ENCODE data around the gene STAM2.
"Not testable (repeated sequence)": the region's sequence is repeated elsewhere in the genome, so short reads cannot be mapped to it uniquely, and the experiment has no call there.

The STAM2 gene

DNA sequence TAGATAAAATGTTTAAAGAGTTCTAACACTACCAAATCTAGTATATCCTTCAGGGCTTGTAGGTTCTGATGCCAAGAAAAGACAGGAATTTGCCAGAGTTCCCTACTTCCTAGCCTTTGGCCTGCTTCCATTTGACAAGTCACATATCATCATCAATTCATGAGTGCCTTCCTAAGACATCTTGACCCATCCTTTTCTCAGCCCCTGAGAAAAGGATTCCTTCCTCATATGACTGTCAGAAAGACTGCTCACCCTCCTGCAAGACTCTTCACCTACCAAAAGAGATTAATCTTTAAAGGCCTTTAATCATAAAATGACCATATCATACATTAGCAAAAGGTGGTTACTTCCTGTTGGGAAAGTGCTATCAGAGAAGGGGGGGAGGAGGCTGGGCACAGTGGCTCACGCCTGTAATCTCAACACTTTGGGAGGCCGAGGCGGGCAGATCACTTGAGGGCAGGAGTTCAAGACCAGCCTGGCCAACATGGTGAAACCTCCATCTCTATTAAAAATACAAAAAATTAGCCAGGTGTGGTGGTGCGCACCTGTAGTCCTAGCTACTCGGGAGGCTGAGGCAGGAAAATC is 3.3 kb downstream of the STAM2 start:
- peak; percentile 7 for DNase-seq

DNA sequence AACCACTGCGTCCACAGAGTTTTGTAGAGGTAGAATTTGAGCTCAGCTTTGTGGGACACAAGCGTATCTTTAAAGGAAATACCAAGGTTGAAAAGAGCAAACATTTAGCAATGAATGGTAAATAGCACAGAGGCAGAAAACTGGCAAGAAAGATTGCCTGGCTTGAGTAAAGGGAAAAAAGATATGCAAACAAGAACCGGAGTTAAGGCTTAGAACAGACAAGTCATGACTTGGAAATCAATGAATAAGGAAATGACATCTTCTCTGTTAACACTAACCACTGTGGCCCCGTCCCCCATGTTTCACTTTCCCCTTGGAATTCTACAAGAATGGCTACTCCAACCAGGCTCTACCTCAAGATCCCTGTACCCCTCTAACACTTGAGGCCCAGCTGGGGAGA is 3.8 kb downstream of the STAM2 start:
- DNase-seq: no peak

- DNase-seq: not testable (repeated sequence)
Measured at GRCh38 chr2:152169158-152169557, 6.4 kb downstream of the STAM2 start.

DNA sequence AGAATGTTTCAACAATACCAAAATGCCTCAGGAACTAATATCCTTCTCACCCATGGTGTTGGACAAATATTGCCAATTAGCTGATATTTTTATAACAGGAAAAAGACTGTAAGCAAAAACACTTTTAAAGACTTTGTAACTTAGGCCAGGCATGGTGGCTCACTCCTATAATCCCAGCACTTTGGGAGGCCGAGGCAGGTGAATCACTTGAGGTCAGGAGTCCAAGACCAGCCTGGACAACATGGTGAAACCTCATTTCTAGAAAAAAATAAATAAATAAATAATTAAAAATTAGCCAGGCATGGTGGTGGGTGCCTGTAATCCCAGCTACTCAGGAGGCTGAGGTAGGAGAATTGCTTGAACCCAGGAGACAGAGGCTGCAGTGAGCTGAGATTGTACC is 8.1 kb downstream of the STAM2 start:
- not testable (repeated sequence) for DNase-seq

- no peak for DNase-seq
Measured at GRCh38 chr2:152167065-152167464, 8.5 kb downstream of the STAM2 start.

DNA sequence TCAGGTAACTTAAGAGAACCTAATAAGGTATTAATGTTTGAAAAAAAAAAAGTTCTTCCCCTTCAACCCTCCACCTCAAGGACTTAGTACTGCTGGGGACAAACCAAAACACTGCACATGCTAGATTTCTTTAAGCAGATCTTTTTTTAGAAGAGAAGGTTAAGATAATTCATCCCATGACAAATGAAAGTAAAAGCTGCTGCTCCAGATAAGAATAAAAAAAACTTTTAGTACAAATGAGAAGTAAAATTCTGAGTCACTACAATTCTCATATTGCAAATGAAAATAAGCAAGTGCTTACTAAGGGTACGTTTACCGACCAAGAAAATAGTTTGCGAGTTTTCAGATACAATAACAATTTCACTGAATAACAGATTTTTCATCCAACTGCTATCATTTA is 8.9 kb downstream of the STAM2 start:
- peak; percentile 60 for DNase-seq

DNA sequence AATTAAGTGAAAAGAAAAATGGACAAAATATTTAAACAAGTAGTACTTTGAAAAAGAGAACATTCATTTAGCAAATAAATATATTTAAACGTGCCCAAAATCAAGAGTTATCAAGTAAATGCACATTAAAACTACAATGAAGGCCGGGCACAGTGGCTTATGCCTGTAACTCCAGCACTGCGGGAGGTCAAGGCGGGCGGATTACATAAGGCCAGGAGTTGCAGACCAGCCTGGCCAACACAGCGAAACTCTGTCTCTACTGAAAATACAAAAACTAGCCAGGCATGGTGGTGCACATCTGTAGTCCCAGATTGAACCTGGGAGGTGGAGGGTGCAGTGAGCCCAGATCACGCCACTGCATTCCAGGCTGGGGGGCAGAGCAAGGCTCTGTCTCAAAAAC is 9.8 kb downstream of the STAM2 start:
- DNase-seq: no peak

- no peak for DNase-seq
Measured at GRCh38 chr2:152165306-152165705, 10.3 kb downstream of the STAM2 start.

DNA sequence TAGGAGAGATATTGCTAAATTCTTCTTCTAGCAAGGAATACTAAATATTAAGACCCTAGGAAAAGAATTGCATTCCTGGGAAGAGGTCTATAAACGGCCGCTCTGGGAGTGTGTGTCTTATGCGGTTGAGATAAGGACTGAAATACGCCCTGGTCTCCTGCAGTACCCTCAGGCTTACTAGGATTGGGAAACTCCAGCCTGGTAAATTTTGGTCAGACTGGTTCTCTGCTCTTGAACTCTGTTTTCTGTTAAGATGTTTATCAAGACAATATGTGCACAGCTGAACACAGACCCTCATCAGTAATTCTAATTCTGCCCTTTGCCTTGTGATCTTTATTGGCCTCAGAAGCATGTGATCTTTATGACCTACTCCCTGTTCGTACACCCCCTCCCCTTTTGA is 11.9 kb downstream of the STAM2 start:
- DNase-seq: not testable (repeated sequence)

GRCh38 chr2:152162141-152162540 is 13.4 kb downstream of the STAM2 start:
- DNase-seq: no peak

DNA sequence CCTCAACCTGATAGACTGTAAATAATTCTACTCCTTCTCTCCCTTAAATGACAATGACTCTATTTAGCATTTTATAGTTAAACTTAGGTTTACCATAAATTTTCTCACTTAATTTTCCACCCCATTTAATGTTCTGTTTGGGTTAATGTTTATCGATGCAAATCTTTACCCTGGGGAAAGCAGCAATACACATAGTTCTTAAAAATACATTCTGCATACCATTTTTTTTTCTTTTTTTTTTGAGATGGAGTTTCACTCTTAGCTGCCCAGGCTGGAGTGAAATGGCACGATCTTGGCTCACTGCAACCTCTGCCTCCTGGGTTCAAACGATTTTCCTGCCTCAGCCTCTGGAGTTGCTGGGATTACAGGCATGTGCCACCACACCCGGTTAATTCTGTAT is 14.0 kb downstream of the STAM2 start:
- no peak for DNase-seq

DNA sequence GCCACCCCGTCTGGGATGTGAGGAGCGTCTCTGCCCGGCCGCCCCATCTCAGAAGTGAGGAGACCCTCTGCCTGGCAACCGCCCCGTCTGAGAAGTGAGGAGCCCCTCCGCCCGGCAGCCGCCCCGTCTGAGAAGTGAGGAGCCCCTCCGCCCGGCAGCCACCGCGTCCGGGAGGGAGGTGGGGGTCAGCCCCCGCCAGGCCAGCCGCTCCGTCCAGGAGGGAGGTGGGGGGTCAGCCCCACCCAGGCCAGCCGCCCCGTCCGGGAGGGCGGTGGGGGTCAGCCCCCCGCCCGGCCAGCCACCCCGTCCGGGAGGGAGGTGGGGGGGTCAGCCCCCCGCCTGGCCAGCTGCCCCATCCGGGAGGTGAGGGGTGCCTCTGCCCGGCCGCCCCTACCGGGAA is 15.2 kb downstream of the STAM2 start:
- not testable (repeated sequence) for DNase-seq

DNA sequence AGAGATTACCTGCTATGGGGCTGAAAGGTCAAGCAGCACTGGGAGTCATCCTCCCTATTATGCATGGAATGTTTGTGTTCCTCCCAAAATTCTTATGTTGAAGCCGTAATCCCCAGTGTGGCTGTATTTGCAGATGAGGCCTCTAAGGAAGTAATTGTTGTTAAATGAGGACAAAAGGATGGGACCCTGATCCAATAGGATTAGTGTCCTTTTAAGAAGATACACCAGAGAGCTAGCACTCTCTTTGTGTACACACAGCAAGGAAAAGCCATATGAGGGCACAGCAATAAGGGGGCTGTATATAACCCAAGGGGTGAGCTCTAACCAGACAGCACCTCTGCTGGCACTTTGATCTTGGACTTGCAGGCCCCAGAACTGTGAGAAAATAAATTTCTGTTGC is 18.3 kb downstream of the STAM2 start:
- no peak for DNase-seq

DNA sequence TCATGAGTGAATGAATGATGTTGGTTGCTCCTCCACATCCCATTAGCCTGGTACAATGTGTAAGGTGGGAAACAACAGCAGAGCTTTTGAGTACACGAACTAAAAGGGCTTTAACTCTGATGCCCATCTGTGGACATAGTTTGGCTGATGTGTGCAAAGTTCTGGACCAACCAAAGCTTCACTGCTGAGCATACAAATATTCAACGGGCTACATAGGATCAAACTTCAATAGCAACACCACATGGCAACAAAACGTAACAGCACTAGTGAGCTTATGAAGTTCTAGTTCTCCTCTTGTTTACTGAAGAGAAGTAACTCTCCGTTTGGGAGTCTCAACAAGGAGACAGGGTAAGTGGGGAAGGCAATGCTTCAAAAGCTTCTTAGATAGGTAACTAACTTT is 20.4 kb downstream of the STAM2 start:
- no peak for DNase-seq

DNA sequence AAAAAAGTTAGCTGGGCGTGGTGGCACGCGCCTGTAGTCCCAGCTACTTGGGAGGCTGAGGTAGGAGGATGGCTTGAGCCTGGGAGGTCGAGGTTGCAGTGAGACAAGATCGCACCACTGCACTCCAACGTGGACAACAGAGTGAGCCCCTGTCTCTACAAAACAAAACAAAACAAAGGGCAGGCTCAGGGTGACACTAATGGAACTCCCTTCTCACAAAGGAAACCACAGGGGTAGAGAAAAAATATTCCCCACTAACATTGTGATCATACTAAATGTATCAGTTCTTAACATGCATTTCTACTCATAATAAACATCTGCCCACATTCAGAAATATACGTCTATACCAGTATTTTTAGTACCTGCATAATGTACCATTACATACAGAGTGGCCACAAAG is 21.1 kb downstream of the STAM2 start:
- DNase-seq: no peak

DNA sequence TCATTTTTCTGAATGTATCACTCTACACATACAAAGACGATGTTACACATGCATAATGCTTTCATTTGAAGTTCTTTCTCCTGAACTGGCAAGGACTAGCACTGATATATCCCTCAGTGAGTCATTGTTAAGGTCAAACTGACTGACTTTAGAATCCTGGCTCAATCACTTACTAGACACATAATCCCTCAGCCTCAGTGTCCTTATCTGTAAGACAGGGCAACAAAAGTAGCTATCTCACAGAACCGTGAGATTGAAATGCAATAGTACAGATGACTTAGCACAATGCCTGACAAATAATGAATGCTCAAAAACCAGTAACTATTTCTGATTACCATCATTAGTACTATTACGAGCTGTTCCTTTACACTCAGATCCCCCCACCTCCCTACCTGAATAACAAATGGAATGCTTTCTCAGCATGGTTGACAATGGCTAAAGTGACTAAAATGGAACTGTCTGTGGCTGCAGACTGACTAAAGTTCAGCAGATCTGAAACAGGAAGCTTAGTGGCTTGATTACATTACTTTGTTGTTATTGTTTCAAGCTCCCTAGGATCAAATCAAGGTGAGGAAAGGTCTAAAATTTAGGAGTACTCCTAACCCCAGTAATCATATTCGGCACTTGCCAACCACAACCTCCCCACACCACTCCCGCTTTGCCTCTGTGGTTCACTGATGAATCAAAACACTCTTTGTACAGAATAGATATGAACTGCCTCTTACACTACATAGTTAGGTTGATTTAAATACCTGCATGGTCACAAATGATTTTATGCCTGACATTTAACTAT is 40.9 kb downstream of the STAM2 start:
- DNase-seq: peak; percentile 76

DNA sequence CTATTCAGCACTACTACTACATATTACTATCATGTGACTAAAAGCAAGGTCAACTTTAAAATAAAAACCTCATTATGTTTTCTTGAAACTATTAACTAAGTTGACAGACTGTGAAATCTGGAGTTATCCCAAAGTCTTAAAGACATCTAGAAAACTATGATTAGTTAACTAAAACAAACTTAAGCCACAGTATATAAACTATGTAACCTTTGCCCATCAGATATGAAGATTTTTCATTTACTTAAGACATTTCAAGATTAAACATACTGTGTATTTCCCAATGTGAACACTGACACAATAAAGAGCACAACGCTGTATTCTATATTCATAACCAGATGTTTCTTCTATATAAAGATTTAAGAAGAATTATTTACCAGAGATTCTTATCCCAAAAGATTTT is 43.3 kb downstream of the STAM2 start:
- DNase-seq: no peak

GRCh38 chr2:152127628-152128027 is 47.9 kb downstream of the STAM2 start:
- no peak for DNase-seq

- DNase-seq: peak; percentile 10
Measured at GRCh38 chr2:152126664-152127063, 48.9 kb downstream of the STAM2 start.

DNA sequence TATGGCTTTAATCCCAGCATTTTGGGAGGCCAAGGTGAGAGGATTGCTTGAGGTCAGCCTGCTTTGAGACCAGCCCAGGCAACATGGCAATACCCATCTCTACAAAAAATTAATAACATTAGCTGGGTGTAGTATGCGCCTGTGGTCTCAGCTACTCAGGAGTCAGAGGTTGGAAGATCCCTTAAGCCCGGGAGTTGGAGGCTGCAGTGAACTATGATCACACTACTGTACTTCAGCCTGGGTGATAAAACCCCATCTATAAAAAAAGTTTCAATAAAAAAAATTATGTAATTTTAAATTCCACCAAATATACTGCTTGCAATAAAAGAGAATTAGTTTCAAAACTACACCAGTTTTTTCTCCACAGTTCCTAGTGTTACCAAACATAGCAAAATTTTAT is 53.4 kb downstream of the STAM2 start:
- DNase-seq: no peak

- DNase-seq: no peak
Measured at GRCh38 chr2:152120430-152120829, 55.1 kb downstream of the STAM2 start.

DNA sequence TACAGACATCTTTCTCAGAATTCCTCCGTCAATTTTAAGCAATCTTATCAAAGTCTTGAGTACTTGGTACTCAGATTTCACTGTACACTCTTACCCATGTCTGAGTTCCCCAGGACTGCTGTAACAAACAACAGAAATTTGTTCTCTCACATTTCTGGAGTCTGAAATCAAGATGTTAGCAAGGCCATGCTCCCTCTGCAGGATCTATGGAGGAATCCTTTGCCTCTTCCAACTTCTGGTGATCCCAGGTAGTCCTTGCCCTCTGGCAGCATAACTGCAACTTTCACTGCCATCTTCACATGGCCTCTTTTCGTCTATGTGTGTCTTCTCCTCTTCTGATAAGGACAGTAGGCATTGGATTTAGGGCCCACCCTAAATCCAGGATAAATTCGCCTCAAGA is 59.6 kb downstream of the STAM2 start:
- no peak for DNase-seq

DNA sequence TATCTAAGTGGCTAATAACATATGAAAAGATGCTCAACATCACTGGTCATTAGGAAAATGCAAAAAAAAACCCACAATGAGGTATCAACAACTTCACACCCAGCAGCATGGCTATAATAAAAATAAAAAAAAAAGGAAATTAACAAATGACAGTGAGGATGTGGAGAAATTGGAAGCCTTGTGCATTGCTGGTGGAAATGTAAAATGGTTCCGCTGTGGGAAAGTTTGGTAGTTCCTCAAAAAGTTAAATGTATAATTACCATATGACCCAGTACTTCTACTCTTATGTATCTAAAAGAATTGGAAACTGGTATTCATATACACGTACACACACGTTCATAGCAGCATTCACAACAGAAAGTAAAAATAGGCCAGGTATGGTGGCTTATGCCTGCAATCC is 61.2 kb downstream of the STAM2 start:
- no peak for DNase-seq

- not testable (repeated sequence) for DNase-seq
Measured at GRCh38 chr2:152107140-152107539, 68.4 kb downstream of the STAM2 start.

GRCh38 chr2:152106464-152106863 is 69.1 kb downstream of the STAM2 start:
- no peak for DNase-seq

All from hematopoietic multipotent progenitor cell treated with erythropoietin and hydrocortisone succinate and interleukin-3 and kit ligand, for 8 days (in vitro differentiated cells).